H9 (cell line): ENCODE measurements around the gene METTL16. TPM values are rescaled to one million over a fixed set of nuclear protein-coding genes. Genes with fewer than 3 reads are reported as not detected.

Experiments used
- DNase-seq: peaks from one replicate; pipeline ENCODE4 v3.0.0-alpha.2; 2017
- H2AFZ ChIP-seq: one replicate; pipeline ENCODE4 v1.6.1; 2013; ENCODE audit warnings: mild to moderate bottlenecking, low read length, control low read depth, moderate library complexity
- H2AK5ac ChIP-seq: 2 replicates; pipeline ENCODE4 v1.6.1; 2013; ENCODE audit warnings: low read length, control low read depth, mixed read lengths; ENCODE audit not compliant: insufficient read length
- H2BK120ac ChIP-seq: one replicate; pipeline ENCODE4 v1.6.1; 2013; ENCODE audit warnings: low read depth, mild to moderate bottlenecking, low read length, control low read depth, inconsistent platforms; ENCODE audit not compliant: poor library complexity, severe bottlenecking
- H2BK12ac ChIP-seq: 2 replicates; pipeline ENCODE4 v1.6.1; 2013; ENCODE audit warnings: low read length, control low read depth, mixed read lengths, low read depth; ENCODE audit not compliant: insufficient read length
- H2BK15ac ChIP-seq: 2 replicates; pipeline ENCODE4 v1.6.1; 2013; ENCODE audit warnings: low read depth, low read length, control low read depth
- H2BK20ac ChIP-seq: one replicate; pipeline ENCODE4 v1.6.1; 2013; ENCODE audit warnings: low read depth, mild to moderate bottlenecking, low read length, control low read depth, inconsistent platforms; ENCODE audit not compliant: poor library complexity, severe bottlenecking
- H2BK5ac ChIP-seq: 2 replicates; pipeline ENCODE4 v1.6.1; 2013; ENCODE audit warnings: low read length, control low read depth, mixed read lengths; ENCODE audit not compliant: insufficient read length
- H3K14ac ChIP-seq: 2 replicates; pipeline ENCODE4 v1.6.1; 2013; ENCODE audit warnings: low read length, control low read depth; ENCODE audit not compliant: insufficient read depth
- H3K18ac ChIP-seq: 2 replicates; pipeline ENCODE4 v1.6.1; 2013; ENCODE audit warnings: low read depth, mild to moderate bottlenecking, mixed read lengths, low read length, control low read depth; ENCODE audit not compliant: insufficient read length
- H3K23ac ChIP-seq: 2 replicates; pipeline ENCODE4 v1.6.1; 2013; ENCODE audit warnings: low read length, control low read depth, mixed read lengths, low read depth; ENCODE audit not compliant: insufficient read length
- H3K23me2 ChIP-seq: 2 replicates; pipeline ENCODE4 v1.6.1; 2013; ENCODE audit warnings: low read depth, mild to moderate bottlenecking, mixed read lengths, low read length, control low read depth; ENCODE audit not compliant: insufficient read length, poor library complexity, severe bottlenecking
- H3K27ac ChIP-seq: 2 replicates; pipeline ENCODE4 v1.5.1; 2013; ENCODE audit warnings: low read length, control low read depth, mixed read lengths, low read depth; ENCODE audit not compliant: insufficient read length
- H3K27me3 ChIP-seq: 2 replicates; pipeline ENCODE4 v1.6.1; 2013; ENCODE audit warnings: low read length, control low read depth, inconsistent platforms; ENCODE audit not compliant: insufficient read depth
- H3K4ac ChIP-seq: 2 replicates; pipeline ENCODE4 v1.6.1; 2013; ENCODE audit warnings: low read depth, mild to moderate bottlenecking, control low read depth, inconsistent platforms, low read length, moderate library complexity
- H3K4me1 ChIP-seq: 2 replicates; pipeline ENCODE4 v1.6.1; 2013; ENCODE audit warnings: low read length, control low read depth, inconsistent platforms; ENCODE audit not compliant: insufficient read depth
- H3K4me2 ChIP-seq: 2 replicates; pipeline ENCODE4 v1.6.1; 2013; ENCODE audit warnings: low read length, control low read depth, mixed read lengths; ENCODE audit not compliant: insufficient read length, insufficient read depth
- H3K56ac ChIP-seq: 2 replicates; pipeline ENCODE4 v1.6.1; 2013; ENCODE audit warnings: low read depth, mild to moderate bottlenecking, mixed read lengths, low read length, control low read depth; ENCODE audit not compliant: insufficient read length
- H3K79me1 ChIP-seq: 2 replicates; pipeline ENCODE4 v1.6.1; 2013; ENCODE audit warnings: low read depth, mild to moderate bottlenecking, moderate library complexity, low read length, control low read depth, inconsistent platforms; ENCODE audit not compliant: insufficient read depth, poor library complexity, severe bottlenecking
- H3K79me2 ChIP-seq: 2 replicates; pipeline ENCODE4 v1.6.1; 2013; ENCODE audit warnings: low read length, control low read depth, inconsistent platforms; ENCODE audit not compliant: insufficient read depth
- H3K9ac ChIP-seq: 2 replicates; pipeline ENCODE4 v1.6.1; 2013; ENCODE audit warnings: low read length, control low read depth, mixed read lengths; ENCODE audit not compliant: insufficient read length; ENCODE audit errors: extremely low read depth
- H3K9me3 ChIP-seq: one replicate; pipeline ENCODE4 v1.6.1; 2013; ENCODE audit warnings: low read depth, low read length, inconsistent platforms; ENCODE audit not compliant: control insufficient read depth
- H3T11ph ChIP-seq: one replicate; pipeline ENCODE4 v1.6.1; 2013; ENCODE audit warnings: mild to moderate bottlenecking, low read length, control low read depth, inconsistent platforms
- H4K20me1 ChIP-seq: one replicate; pipeline ENCODE4 v1.6.1; 2013; ENCODE audit not compliant: control insufficient read depth, insufficient read length, insufficient read depth
- H4K5ac ChIP-seq: 2 replicates; pipeline ENCODE4 v1.6.1; 2013; ENCODE audit warnings: low read depth, mild to moderate bottlenecking, mixed read lengths, low read length, control low read depth; ENCODE audit not compliant: insufficient read length
- H4K8ac ChIP-seq: replicated peaks from 2 replicates; pipeline ENCODE4 v1.6.1; 2013; ENCODE audit warnings: low read length, control low read depth, mixed read lengths, low read depth; ENCODE audit not compliant: insufficient read length
- H4K91ac ChIP-seq: 2 replicates; pipeline ENCODE4 v1.6.1; 2013; ENCODE audit warnings: low read depth, mild to moderate bottlenecking, moderate library complexity, mixed read lengths, low read length, control low read depth; ENCODE audit not compliant: insufficient read length
- H3K27ac Mint-ChIP-seq, 3 experiments: 2 replicates in 2 of 3; 3 replicates in 1 of 3; pipeline ENCODE4 v1.8.0; 2020 to 2021; ENCODE audit warnings: mixed read lengths in 3 of 3, mild to moderate bottlenecking in 1 of 3, moderate library complexity in 1 of 3
- H3K27me3 Mint-ChIP-seq: 2 replicates; pipeline ENCODE4 v1.8.0; 2021; ENCODE audit warnings: low read depth, mild to moderate bottlenecking, moderate library complexity, mixed read lengths
- H3K36me3 Mint-ChIP-seq, 3 experiments: 2 replicates in 2 of 3; 3 replicates in 1 of 3; pipeline ENCODE4 v1.8.0; 2020 to 2021; ENCODE audit warnings: low read depth in 3 of 3, mixed read lengths in 3 of 3; ENCODE audit not compliant: insufficient read depth in 1 of 3
- H3K4me1 Mint-ChIP-seq, 2 experiments: 2 replicates each; pipeline ENCODE4 v1.8.0; 2020; ENCODE audit warnings: mixed read lengths in 2 of 2
- H3K4me3 Mint-ChIP-seq, 2 experiments: 2 replicates in 1 of 2; 3 replicates in 1 of 2; pipeline ENCODE4 v1.8.0; 2020 to 2021; ENCODE audit warnings: mild to moderate bottlenecking in 2 of 2, mixed read lengths in 2 of 2, moderate library complexity in 1 of 2
- H3K9me3 Mint-ChIP-seq, 2 experiments: 2 replicates in 1 of 2; 3 replicates in 1 of 2; pipeline ENCODE4 v1.8.0; 2020; ENCODE audit warnings: mild to moderate bottlenecking in 2 of 2, mixed read lengths in 2 of 2, moderate library complexity in 1 of 2
- CTCF ChIP-seq: fragments of 200-600 bp; sonication (generic); conservative IDR thresholded peaks from 3 replicates; pipeline ENCODE4 v1.8.0; 2021; ENCODE audit warnings: antibody characterized with exemption, mild to moderate bottlenecking
- WGBS: extraction: QIAGEN DNeasy Blood & Tissue Kit; methylation state at CpG from one replicate; pipeline ENCODE4 v1.1.7; 2013; ENCODE audit warnings: missing lambda C conversion rate, low lambda C conversion rate, mixed read lengths; ENCODE audit not compliant: insufficient read length; ENCODE audit errors: extremely low coverage; 5-methylcytosine and 5-hydroxymethylcytosine counted together
- long read RNA-seq: library from polyadenylated mRNA; unstranded; transcript quantifications from one replicate; pipeline ENCODE4 v2.0.0, GENCODE V29; 2020
- total RNA-seq: library from RNA; stranded (reverse); gene quantifications from 2 replicates; pipeline ENCODE4 v1.2.1, GENCODE V29; 2021

METTL16 gene
- 55.4 and 55.9 TPM in 2 replicates for total RNA-seq
- long read RNA-seq, full-length matches to known transcripts: 19 of 69 reads
- long read RNA-seq, partial matches to known transcripts: 12 of 69 reads
- long read RNA-seq, other reads (novel, unspliced or antisense): 38 of 69 reads

GRCh38 chr17:2511462-2512369, at the start of gene METTL16:
TSS of gene METTL16 (minus strand) at chr17:2511888. CDS start at chr17:2502331, 9,557 bp downstream.
- Histone ChIP-seq H3K27me3 (no peaks in the 10 kb centered on the region), H3K4ac (peak within 1 kb of the TSS; percentile 5; the same call in 1 of the 2 replicates), H3K9ac (peak within 1 kb of the TSS; percentile 99), H3K56ac (peak within 1 kb of the TSS; percentile 31), H3K27ac (peak within 1 kb of the TSS; percentile 87), H2BK120ac (no peak within 1 kb of the TSS), H2AFZ (peak within 1 kb of the TSS; percentile 98), H3K4me2 (peak within 1 kb of the TSS; percentile 93), H3K4me1 (no peaks in the 10 kb centered on the region), H2BK20ac (no peak within 1 kb of the TSS), H3K14ac (peak within 1 kb of the TSS; percentile 97), H4K5ac (peak within 1 kb of the TSS; percentile 95), H3K79me2 (peaks cover 32% of the 10 kb centered on the region), H2BK5ac (peak within 1 kb of the TSS; percentile 86), H2AK5ac (no peak within 1 kb of the TSS), H3K79me1 (peaks cover 7% of the 10 kb centered on the region), H3K9me3 (no peaks in the 10 kb centered on the region), H3T11ph (peak within 1 kb of the TSS; percentile 30), H2BK12ac (no peak within 1 kb of the TSS), H3K23me2 (peaks cover 10% of the 10 kb centered on the region), H4K8ac (no peak within 1 kb of the TSS), H4K91ac (no peak within 1 kb of the TSS), H3K18ac (peak within 1 kb of the TSS; percentile 93), H2BK15ac (no peak within 1 kb of the TSS), H4K20me1 (no peaks in the 10 kb centered on the region), H3K23ac (no peak within 1 kb of the TSS)
- H3K36me3 Mint-ChIP-seq: peaks cover 17 to 20% (median 19%) of the 10 kb centered on the region in 3 experiments
- H3K27me3 Mint-ChIP-seq: no peaks in the 10 kb centered on the region
- no peak within 1 kb of the TSS for H3K4me3 Mint-ChIP-seq
- TF ChIP-seq CTCF: no peak
- no CpG with 5 or more reads among the region's 49 CpGs for WGBS
- peaks cover 8 to 10% of the 10 kb centered on the region in 2 experiments for H3K9me3 Mint-ChIP-seq
- H3K4me1 Mint-ChIP-seq: peaks cover 7 to 12% of the 10 kb centered on the region in 2 experiments
- DNase-seq: peak; percentile 99
- peak within 1 kb of the TSS in 2 of 3 experiments; percentile 76 to 91; a peak in 3 of 7 replicates for H3K27ac Mint-ChIP-seq
